ENCODE measurements around the gene STXBP6. TPM values are rescaled to one million over a fixed set of nuclear protein-coding genes. Genes with fewer than 3 reads are reported as not detected.

The STXBP6 gene
- total and polyA plus RNA-seq, 10 of the 15 experiments (the other 5 are each of a cell fraction or from before 2014, with no cell fraction given): 1.2 to 47.3 (median 1.9) TPM

DNA sequence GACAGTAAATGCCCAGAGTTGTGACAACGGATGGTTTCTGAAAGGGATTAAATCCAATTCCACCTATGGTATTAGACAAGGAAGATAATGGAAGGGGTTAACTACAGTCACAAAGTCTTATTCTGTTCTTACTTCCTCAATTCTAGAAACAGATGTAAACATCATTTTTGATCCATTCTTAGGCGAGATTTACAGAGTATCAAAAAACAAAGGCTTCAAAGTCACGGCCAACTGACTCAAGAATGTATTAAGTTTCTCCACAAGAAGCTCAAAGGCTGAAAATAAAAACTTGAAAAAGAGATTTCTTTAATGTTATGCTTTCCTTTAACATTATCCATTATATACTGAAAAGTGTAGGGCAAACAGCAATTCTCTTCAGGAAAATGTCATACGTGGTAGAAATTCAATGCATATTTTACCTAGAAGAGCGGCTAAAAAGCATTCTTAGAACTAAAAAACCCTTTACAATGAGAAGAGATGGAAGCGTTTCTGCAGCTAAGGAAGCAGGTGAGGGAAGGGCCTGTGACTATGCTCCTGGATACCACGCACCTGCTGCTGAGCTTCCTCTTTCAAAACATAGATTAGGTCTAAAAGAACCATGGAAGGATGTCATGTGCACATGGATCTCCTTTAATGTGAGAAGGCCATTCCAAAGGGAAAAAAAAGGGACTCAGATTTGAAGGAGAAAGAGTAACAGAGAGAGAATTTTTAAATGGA lies 185.8 kb downstream of the STXBP6 start:
- ChIA-PET SMC1A (ENCODE audit: uncharacterized antibody, unreplicated experiment) (interaction anchor here (0.7 to 1.5 kb wide), 5 partner anchors 11 to 571 kb away, joined by 3 to 4 read pairs (median 3); no protein-coding TSS in a partner anchor), POLR2A (interaction anchor here (0.7 to 0.8 kb wide), 2 partner anchors 9 to 27 kb away, joined by 3 read pairs; no protein-coding TSS in a partner anchor), CTCF (interaction anchor here (0.7 to 1.8 kb wide), 5 partner anchors 12 to 58 kb away, joined by 3 to 4 read pairs (median 3); no protein-coding TSS in a partner anchor), RAD21 (ENCODE audit: unreplicated experiment) (no interaction called here)
- in situ Hi-C loops (cut with MboI): no loop called here
- BruUV-seq (replicated peaks): no TSS peak
- Histone ChIP-seq H3K79me2 (ENCODE audit: control insufficient read depth, insufficient read depth, low read length) (no peaks in the 10 kb centered on the region), H3K27ac (ENCODE audit: control insufficient read depth, insufficient read depth) (no peak overlapping the region), H4K20me1 (ENCODE audit: control insufficient read depth, insufficient read depth) (no peaks in the 10 kb centered on the region), H3K4me1 (ENCODE audit: control insufficient read depth, insufficient read depth, low read length) (no peaks in the 10 kb centered on the region), H3K9ac (ENCODE audit: control insufficient read depth, insufficient read depth, low read length) (no peak overlapping the region), H3K4me2 (ENCODE audit: control insufficient read depth, insufficient read depth) (no peak overlapping the region), H3K9me3 (replicated peaks; ENCODE audit: control insufficient read depth, insufficient read depth, low read length) (no peaks in the 10 kb centered on the region), H3K4me3 (no peak overlapping the region), H3K27me3 (replicated peaks in 1 of 2; ENCODE audit: control insufficient read depth in 2 of 2, insufficient read depth in 2 of 2, low read length in 1 of 2) (no peaks in the 10 kb centered on the region), H2AFZ (ENCODE audit: control insufficient read depth, low read depth, low read length) (no peak overlapping the region), H3K36me3 (ENCODE audit: control insufficient read depth in 2 of 2, insufficient read depth in 2 of 2, low read length in 1 of 2) (no peaks in the 10 kb centered on the region)
- DNase-seq (ENCODE audit: low read depth, low spot score) (no peak), FAIRE-seq (no peak), ATAC-seq (peak; percentile 37)
- intact Hi-C loops (cut with micrococcal nuclease; ENCODE audit: unreplicated experiment): no loop called here
- TF ChIP-seq CHD1 (IDR thresholded peaks at IDR 0.05; ENCODE audit: low read depth, low read length) (no peak), POLR2AphosphoS2 (IDR thresholded peaks at IDR 0.05; ENCODE audit: low read depth, low read length) (no peak), RAD51 (IDR thresholded peaks at IDR 0.05) (no peak), SIX5 (IDR thresholded peaks at IDR 0.05; ENCODE audit: low read depth, low read length, severe bottlenecking) (no peak), POLR2AphosphoS5 (IDR thresholded peaks at IDR 0.05; ENCODE audit: low read length) (no peak), BACH1 (IDR thresholded peaks at IDR 0.05; ENCODE audit: borderline replicate concordance) (no peak), IRF4 (IDR thresholded peaks at IDR 0.05; ENCODE audit: low read depth, low read length) (no peak), CEBPZ (IDR thresholded peaks at IDR 0.05; ENCODE audit: low read depth, low read length) (no peak), YBX1 (IDR thresholded peaks at IDR 0.05) (no peak), JUNB (IDR thresholded peaks at IDR 0.05) (no peak)
- TF ChIP-seq, protein P1, sequence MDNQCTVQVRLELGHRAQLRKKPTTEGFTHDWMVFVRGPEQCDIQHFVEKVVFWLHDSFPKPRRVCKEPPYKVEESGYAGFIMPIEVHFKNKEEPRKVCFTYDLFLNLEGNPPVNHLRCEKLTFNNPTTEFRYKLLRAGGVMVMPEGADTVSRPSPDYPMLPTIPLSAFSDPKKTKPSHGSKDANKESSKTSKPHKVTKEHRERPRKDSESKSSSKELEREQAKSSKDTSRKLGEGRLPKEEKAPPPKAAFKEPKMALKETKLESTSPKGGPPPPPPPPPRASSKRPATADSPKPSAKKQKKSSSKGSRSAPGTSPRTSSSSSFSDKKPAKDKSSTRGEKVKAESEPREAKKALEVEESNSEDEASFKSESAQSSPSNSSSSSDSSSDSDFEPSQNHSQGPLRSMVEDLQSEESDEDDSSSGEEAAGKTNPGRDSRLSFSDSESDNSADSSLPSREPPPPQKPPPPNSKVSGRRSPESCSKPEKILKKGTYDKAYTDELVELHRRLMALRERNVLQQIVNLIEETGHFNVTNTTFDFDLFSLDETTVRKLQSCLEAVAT (IDR thresholded peaks at IDR 0.05): no peak
- 12% methylated on average over 7 of the region's 7 CpGs for WGBS (ENCODE audit: insufficient coverage, insufficient replicate concordance, low lambda C conversion rate, missing lambda C conversion rate)
